Astrocyte (in vitro differentiated cells and primary cell): Measurements from ENCODE around the gene IRX5.

ENCODE experiments used
- CTCF ChIP-seq: IDR thresholded peaks from 2 replicates; pipeline ENCODE4 v1.5.1; 2011; ENCODE audit warnings: low read depth, mild to moderate bottlenecking, inconsistent platforms, low read length, moderate library complexity; ENCODE audit not compliant: insufficient read depth
- EZH2 ChIP-seq: IDR thresholded peaks from 2 replicates; pipeline ENCODE4 v1.6.1; 2012; ENCODE audit warnings: mild to moderate bottlenecking, low read length, inconsistent platforms; ENCODE audit not compliant: insufficient read depth

DNA sequence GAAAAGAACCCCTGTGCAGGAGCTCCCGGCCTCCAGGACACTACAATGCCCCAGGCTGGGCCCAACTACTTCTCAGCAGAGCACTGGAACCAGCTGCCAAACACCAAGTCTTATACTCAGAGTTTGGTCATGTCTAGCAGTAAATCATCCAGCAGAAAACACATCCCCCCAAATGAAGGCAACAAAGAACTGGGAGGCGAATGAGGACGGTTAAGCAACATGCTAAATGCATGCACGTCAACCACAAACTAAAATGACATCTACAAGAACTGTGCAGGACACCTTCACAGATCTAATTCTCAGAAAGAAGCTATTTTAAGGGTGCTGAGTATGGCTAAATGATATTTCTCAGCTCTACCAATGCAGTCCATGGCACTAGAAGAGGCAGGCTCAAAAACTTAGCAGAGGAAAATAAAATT lies 7.6 kb upstream of the IRX5 start:
- TF ChIP-seq CTCF: no peak
- TF ChIP-seq EZH2: no peak
